HCT116 (cell line): Measurements from ENCODE around the gene FAM162B. TPM values are rescaled to one million over a fixed set of nuclear protein-coding genes. Genes with fewer than 3 reads are reported as not detected.

Experiments used
- ATAC-seq: fragments of 200-7000 bp; cut with Tn5 transposase; 2 replicates; pipeline ENCODE4 v1.9.1; 2020; ENCODE audit warnings: mild to moderate bottlenecking, moderate library complexity
- BruUV-seq: library from RNA; stranded (reverse); fragments of 400-500 nt; replicated peaks from 2 replicates; lab custom pipeline; 2021; lab: Mats Ljungman, UMichigan
- CTCF ChIA-PET: fragments of 300-600 bp; sonication (Branson Sonifier 250); formaldehyde crosslinking; loops from one replicate; lab custom pipeline; 2021; ENCODE audit warnings: antibody characterized with exemption; lab: Charles Lee
- POLR2A ChIA-PET: fragments of 300-600, 350-600 bp; sonication (Branson Sonifier 250); formaldehyde crosslinking; loops from one replicate; lab custom pipeline; 2021; ENCODE audit warnings: antibody characterized with exemption; lab: Charles Lee
- RAD21 ChIA-PET, 2 experiments: fragments of 300-600 bp; sonication (Branson Sonifier 250); formaldehyde crosslinking; loops; one replicate each; lab custom pipeline; 2023; ENCODE audit warnings: low total read pairs in 2 of 2; ENCODE audit not compliant: uncharacterized antibody in 2 of 2, unreplicated experiment in 2 of 2, low non-redundant PET in 1 of 2; lab: Charles Lee
- DNase-seq: peaks from one replicate; pipeline ENCODE4 v3.0.0-alpha.2; 2010; ENCODE audit warnings: low read depth, low spot score
- H2AFZ ChIP-seq: fragments of 200-600 bp; shearing (Covaris generic), sonication (generic); 2 replicates; pipeline ENCODE4 v1.6.1; 2017; ENCODE audit warnings: low read depth, mixed run types, mixed read lengths, antibody characterized with exemption, low read length; ENCODE audit not compliant: poor library complexity, severe bottlenecking
- H3K27ac ChIP-seq: 2 replicates; pipeline ENCODE4 v1.5.1; 2012; ENCODE audit warnings: low read depth, low read length
- H3K27me3 ChIP-seq: fragments of 200-600 bp; sonication (generic); 2 replicates; pipeline ENCODE4 v1.6.1; 2016; ENCODE audit warnings: mixed run types, low read length, mixed read lengths; ENCODE audit not compliant: insufficient read depth
- H3K36me3 ChIP-seq, 2 experiments: fragments of 200-500 bp in 1 of 2; fragments of 200-600 bp in 1 of 2; sonication (Bioruptor generic) in 1 of 2; sonication (generic) in 1 of 2; 2 replicates each; pipeline versions ENCODE4 v1.5.1 to v1.6.1; 2014 to 2016; ENCODE audit warnings: low read length in 2 of 2, inconsistent platforms in 1 of 2, mixed read lengths in 1 of 2, mixed run types in 1 of 2; ENCODE audit not compliant: insufficient read depth in 2 of 2, control insufficient read depth in 1 of 2
- H3K4me1 ChIP-seq, 2 experiments: fragments of 200-600 bp in 1 of 2; sonication (generic) in 1 of 2; 2 replicates each; pipeline versions ENCODE4 v1.5.1 to v1.6.1; 2012 to 2017; ENCODE audit warnings: low read length in 2 of 2, inconsistent platforms in 1 of 2, mild to moderate bottlenecking in 1 of 2, mixed read lengths in 1 of 2, mixed run types in 1 of 2, moderate library complexity in 1 of 2; ENCODE audit not compliant: insufficient read depth in 2 of 2, control insufficient read depth in 1 of 2
- H3K4me2 ChIP-seq: fragments of 200-600 bp; sonication (generic); 2 replicates; pipeline ENCODE4 v1.6.1; 2017; ENCODE audit warnings: mixed run types, low read length, mixed read lengths
- H3K4me3 ChIP-seq, 2 experiments: fragments of 200-600 bp in 1 of 2; sonication (generic) in 1 of 2; replicated peaks in 1 of 2; 2 replicates each; pipeline ENCODE4 v1.5.1; 2011 to 2016; ENCODE audit warnings: low read length in 2 of 2, control low read depth in 1 of 2, low read depth in 1 of 2, mild to moderate bottlenecking in 1 of 2, mixed read lengths in 1 of 2, mixed run types in 1 of 2
- H3K79me2 ChIP-seq: fragments of 200-600 bp; sonication (generic); 2 replicates; pipeline ENCODE4 v1.6.1; 2017; ENCODE audit warnings: mild to moderate bottlenecking, mixed run types, low read length, moderate library complexity, mixed read lengths; ENCODE audit not compliant: insufficient read depth
- H3K9ac ChIP-seq: fragments of 200-600 bp; sonication (generic); 2 replicates; pipeline ENCODE4 v1.6.1; 2016; ENCODE audit warnings: low read length, mixed read lengths
- H3K9me2 ChIP-seq: fragments of 200-600 bp; sonication (generic), shearing (Covaris generic); 2 replicates; pipeline ENCODE4 v1.6.1; 2017; ENCODE audit warnings: mixed run types, mild to moderate bottlenecking, moderate library complexity; ENCODE audit not compliant: insufficient read depth
- H3K9me3 ChIP-seq, 2 experiments: fragments of 200-500 bp in 1 of 2; fragments of 200-600 bp in 1 of 2; sonication (Bioruptor generic) in 1 of 2; sonication (generic) in 1 of 2; 2 replicates each; pipeline ENCODE4 v1.6.1; 2014 to 2017; ENCODE audit warnings: low read length in 2 of 2, mixed read lengths in 2 of 2, inconsistent platforms in 1 of 2, low read depth in 1 of 2, mild to moderate bottlenecking in 1 of 2, mixed run types in 1 of 2, moderate library complexity in 1 of 2; ENCODE audit not compliant: control insufficient read depth in 1 of 2, insufficient read depth in 1 of 2
- H4K20me1 ChIP-seq: fragments of 200-600 bp; sonication (generic), shearing (Covaris generic); 2 replicates; pipeline ENCODE4 v1.6.1; 2017; ENCODE audit warnings: mixed run types, mild to moderate bottlenecking, moderate library complexity; ENCODE audit not compliant: insufficient read depth
- CTCF ChIP-seq, 3 experiments: fragments of 200-600 bp in 1 of 3; sonication (generic) in 1 of 3; IDR thresholded peaks in 2 of 3; conservative IDR thresholded peaks in 1 of 3; 2 replicates each; pipeline ENCODE4 v1.5.1; 2012 to 2017; ENCODE audit warnings: low read depth in 2 of 3, low read length in 2 of 3, antibody characterized with exemption in 1 of 3, borderline replicate concordance in 1 of 3, control low read depth in 1 of 3, mild to moderate bottlenecking in 1 of 3, mixed read lengths in 1 of 3, mixed run types in 1 of 3, moderate library complexity in 1 of 3; ENCODE audit not compliant: insufficient read depth in 1 of 3
- EGR1 ChIP-seq: IDR thresholded peaks from 2 replicates; pipeline ENCODE4 v1.6.1; 2012; ENCODE audit warnings: low read depth
- ELF1 ChIP-seq: IDR thresholded peaks from 2 replicates; pipeline ENCODE4 v1.6.1; 2012; ENCODE audit warnings: low read depth, borderline replicate concordance
- EZH2 ChIP-seq: fragments of 200-600 bp; sonication (generic); IDR thresholded peaks from 2 replicates; pipeline ENCODE4 v1.6.1; 2017; ENCODE audit warnings: antibody characterized with exemption, mixed run types
- EZH2phosphoT487 ChIP-seq: fragments of 200-600 bp; IDR thresholded peaks from 2 replicates; pipeline ENCODE4 v1.6.1; 2018; ENCODE audit warnings: antibody characterized with exemption, borderline replicate concordance
- FOSL1 ChIP-seq: IDR thresholded peaks from 2 replicates; pipeline ENCODE4 v1.6.1; 2012; ENCODE audit warnings: low read depth
- JUND ChIP-seq: IDR thresholded peaks from 2 replicates; pipeline ENCODE4 v1.6.1; 2012
- MAX ChIP-seq: IDR thresholded peaks from 2 replicates; pipeline ENCODE4 v1.6.1; 2012
- POLR2AphosphoS5 ChIP-seq: IDR thresholded peaks from 2 replicates; pipeline ENCODE4 v1.6.1; 2011; ENCODE audit warnings: mild to moderate bottlenecking, low read depth, low read length, moderate library complexity
- RAD21 ChIP-seq: IDR thresholded peaks from 2 replicates; pipeline ENCODE4 v1.6.1; 2012; ENCODE audit warnings: low read depth, mild to moderate bottlenecking
- REST ChIP-seq: IDR thresholded peaks from 2 replicates; pipeline ENCODE4 v1.6.1; 2012; ENCODE audit warnings: low read depth
- SIN3A ChIP-seq: IDR thresholded peaks from 2 replicates; pipeline ENCODE4 v1.6.1; 2012; ENCODE audit warnings: low read depth
- SRF ChIP-seq: IDR thresholded peaks from 2 replicates; pipeline ENCODE4 v1.6.1; 2012; ENCODE audit warnings: low read depth
- TCF7L2 ChIP-seq: IDR thresholded peaks from 2 replicates; pipeline ENCODE4 v1.7.0; 2011; ENCODE audit warnings: borderline replicate concordance, inconsistent platforms; ENCODE audit not compliant: insufficient read depth, insufficient read length; ENCODE audit errors: extremely low read depth
- ZBTB33 ChIP-seq: IDR thresholded peaks from 2 replicates; pipeline ENCODE4 v1.6.1; 2011; ENCODE audit warnings: mild to moderate bottlenecking, low read length, moderate library complexity; ENCODE audit not compliant: insufficient replicate concordance; ENCODE audit errors: extremely low read depth
- ZFX ChIP-seq: fragments of 450-650 bp; IDR thresholded peaks from 2 replicates; pipeline ENCODE4 v1.6.1; 2017
- intact Hi-C: fragments of 100-400 bp; cut with micrococcal nuclease; formaldehyde crosslinking; loops from 2 replicates; pipeline ENCODE4 v1.10.0; 2022
- total RNA-seq: library from RNA; stranded (reverse); gene quantifications from one replicate; pipeline ENCODE4 v1.2.1, GENCODE V29; 2021; ENCODE audit not compliant: unreplicated experiment

Gene FAM162B
- total RNA-seq, 1 experiment from 2014 or later = not detected

GRCh38 chr6:116714761-116715160, 50.8 kb downstream of the FAM162B start:
- no peak overlapping the region for H3K9ac ChIP-seq
- no peaks in the 10 kb centered on the region for H3K9me3 ChIP-seq
- TF ChIP-seq MAX (no peak), EZH2phosphoT487 (no peak), SRF (no peak), ZFX (no peak), SIN3A (no peak), EGR1 (no peak), REST (no peak), FOSL1 (no peak), JUND (no peak), ELF1 (no peak), POLR2AphosphoS5 (no peak), EZH2 (no peak), CTCF (IDR thresholded peaks at IDR 0.05 in 2 of 3, conservative IDR thresholded peaks at IDR 0.05 in 1 of 3; ENCODE audit: borderline replicate concordance in 1 of 3, insufficient read depth in 1 of 3, low read depth in 2 of 3, low read length in 2 of 3) (no peak), ZBTB33 (no peak), RAD21 (no peak), TCF7L2 (no peak)
- POLR2A ChIA-PET = no interaction called here
- RAD21 ChIA-PET = no interaction called here
- H2AFZ ChIP-seq = no peak overlapping the region
- CTCF ChIA-PET = no interaction called here
- BruUV-seq = no TSS peak
- H3K9me2 ChIP-seq = no peaks in the 10 kb centered on the region
- no peaks in the 10 kb centered on the region for H3K27me3 ChIP-seq
- H4K20me1 ChIP-seq = no peaks in the 10 kb centered on the region
- no peak overlapping the region for H3K4me3 ChIP-seq
- peaks cover 0 to 8% of the 10 kb centered on the region in 2 experiments; a peak in 2 of 4 replicates for H3K36me3 ChIP-seq
- DNase-seq (no peak), ATAC-seq (no peak)
- no peaks in the 10 kb centered on the region; the same call in 1 of the 2 replicates for H3K79me2 ChIP-seq
- H3K4me2 ChIP-seq = no peak overlapping the region
- no peak overlapping the region for H3K27ac ChIP-seq
- intact Hi-C loops = no loop called here
- no peaks in the 10 kb centered on the region for H3K4me1 ChIP-seq
